Measurements from ENCODE around the gene ANKRD62.
A peak's percentile ranks its signal among the peaks of the same experiment; 100 is the strongest.
"Not testable (repeated sequence)": the region's sequence is repeated elsewhere in the genome, so short reads cannot be mapped to it uniquely, and the experiment has no call there.

Gene ANKRD62

GRCh38 chr18:12066910-12067511 is 26.6 kb upstream of the ANKRD62 start:
- DNase-seq (ENCODE audit: low read depth), result no peak

- no peak for DNase-seq (ENCODE audit: low read depth)
Measured at GRCh38 chr18:12067671-12068070, 26.0 kb upstream of the ANKRD62 start.

GRCh38 chr18:12068316-12068949 is 25.2 kb upstream of the ANKRD62 start:
- not testable (repeated sequence) for DNase-seq (ENCODE audit: low read depth)

- DNase-seq (ENCODE audit: low read depth), result no peak
Measured at GRCh38 chr18:12068950-12069320, 24.7 kb upstream of the ANKRD62 start.

- DNase-seq (ENCODE audit: low read depth), result not testable (repeated sequence)
Measured at GRCh38 chr18:12071066-12071465, 22.6 kb upstream of the ANKRD62 start.

- no peak for DNase-seq (ENCODE audit: low read depth)
Measured at GRCh38 chr18:12072996-12073395, 20.6 kb upstream of the ANKRD62 start.

- DNase-seq (ENCODE audit: low read depth), result peak; percentile 3
Measured at GRCh38 chr18:12074736-12075135, 18.9 kb upstream of the ANKRD62 start.

- DNase-seq (ENCODE audit: low read depth), result peak; percentile 4
Measured at GRCh38 chr18:12076424-12077140, 17.1 kb upstream of the ANKRD62 start.

GRCh38 chr18:12077994-12078393 is 15.6 kb upstream of the ANKRD62 start:
- not testable (repeated sequence) for DNase-seq (ENCODE audit: low read depth)

- peak; percentile 20 for DNase-seq (ENCODE audit: low read depth)
Measured at GRCh38 chr18:12079491-12080237, 14.0 kb upstream of the ANKRD62 start.

- DNase-seq (ENCODE audit: low read depth), result no peak
Measured at GRCh38 chr18:12085136-12085535, 8.5 kb upstream of the ANKRD62 start.

GRCh38 chr18:12085786-12086185 is 7.9 kb upstream of the ANKRD62 start:
- DNase-seq (ENCODE audit: low read depth), result no peak

- DNase-seq (ENCODE audit: low read depth), result no peak
Measured at GRCh38 chr18:12086249-12086648, 7.4 kb upstream of the ANKRD62 start.

GRCh38 chr18:12086677-12087470 is 6.8 kb upstream of the ANKRD62 start:
- DNase-seq (ENCODE audit: low read depth), result no peak

GRCh38 chr18:12087471-12088025 is 6.1 kb upstream of the ANKRD62 start:
- DNase-seq (ENCODE audit: low read depth), result no peak

- DNase-seq (ENCODE audit: low read depth), result no peak
Measured at GRCh38 chr18:12088096-12088495, 5.5 kb upstream of the ANKRD62 start.

GRCh38 chr18:12088731-12089375 is 4.8 kb upstream of the ANKRD62 start:
- no peak for DNase-seq (ENCODE audit: low read depth)

GRCh38 chr18:12091538-12092141 is 2.0 kb upstream of the ANKRD62 start:
- DNase-seq (ENCODE audit: low read depth), result no peak

GRCh38 chr18:12092398-12093229 is 1.0 kb upstream of the ANKRD62 start:
- no peak for DNase-seq (ENCODE audit: low read depth)

GRCh38 chr18:12098374-12098773 is 4.7 kb downstream of the ANKRD62 start:
- DNase-seq (ENCODE audit: low read depth), result no peak

Data from fibroblast of the conjunctiva (primary cell).